H1 (cell line): ENCODE data around the gene ABCF3.
"Not testable (repeated sequence)": the region's sequence is repeated elsewhere in the genome, so short reads cannot be mapped to it uniquely, and the experiment has no call there.

ENCODE experiments used
- CTCF ChIP-seq, 3 experiments: IDR thresholded peaks; 1 replicate in 2 of 3; 2 replicates in 1 of 3; pipeline versions ENCODE4 v1.5.1 to v1.6.1; 2011; ENCODE audit warnings: low read length in 3 of 3, mild to moderate bottlenecking in 3 of 3, inconsistent platforms in 2 of 3, low read depth in 1 of 3, moderate library complexity in 1 of 3; ENCODE audit not compliant: insufficient read depth in 1 of 3; ENCODE audit errors: control extremely low read depth in 1 of 3
- EZH2 ChIP-seq: fragments of 200-600 bp; sonication (generic); IDR thresholded peaks from 2 replicates; pipeline ENCODE4 v1.7.1; 2012; ENCODE audit warnings: low read depth, mild to moderate bottlenecking, moderate library complexity, low read length, inconsistent platforms; ENCODE audit not compliant: severe bottlenecking
- SP1 ChIP-seq: IDR thresholded peaks from 2 replicates; pipeline ENCODE4 v1.6.1; 2011; ENCODE audit warnings: low read depth, low read length

- not testable (repeated sequence) for TF ChIP-seq EZH2, SP1
- TF ChIP-seq CTCF (IDR thresholded peaks at IDR 0.05; ENCODE audit: control extremely low read depth in 1 of 3, insufficient read depth in 1 of 3, low read depth in 1 of 3, low read length in 3 of 3) = peak in 2 of 3 experiments; percentile 44 to 63; a peak in 3 of 4 replicates
Measured at GRCh38 chr3:184149770-184150169, 36.2 kb upstream of the ABCF3 start.
